ENCODE results near the gene LMX1B. TPM values are rescaled to one million over a fixed set of nuclear protein-coding genes. Genes with fewer than 3 reads are reported as not detected.

The LMX1B gene
- total RNA-seq, 6 donors from 2014 or later = 0.14 to 0.40 TPM; not detected in 4

DNA sequence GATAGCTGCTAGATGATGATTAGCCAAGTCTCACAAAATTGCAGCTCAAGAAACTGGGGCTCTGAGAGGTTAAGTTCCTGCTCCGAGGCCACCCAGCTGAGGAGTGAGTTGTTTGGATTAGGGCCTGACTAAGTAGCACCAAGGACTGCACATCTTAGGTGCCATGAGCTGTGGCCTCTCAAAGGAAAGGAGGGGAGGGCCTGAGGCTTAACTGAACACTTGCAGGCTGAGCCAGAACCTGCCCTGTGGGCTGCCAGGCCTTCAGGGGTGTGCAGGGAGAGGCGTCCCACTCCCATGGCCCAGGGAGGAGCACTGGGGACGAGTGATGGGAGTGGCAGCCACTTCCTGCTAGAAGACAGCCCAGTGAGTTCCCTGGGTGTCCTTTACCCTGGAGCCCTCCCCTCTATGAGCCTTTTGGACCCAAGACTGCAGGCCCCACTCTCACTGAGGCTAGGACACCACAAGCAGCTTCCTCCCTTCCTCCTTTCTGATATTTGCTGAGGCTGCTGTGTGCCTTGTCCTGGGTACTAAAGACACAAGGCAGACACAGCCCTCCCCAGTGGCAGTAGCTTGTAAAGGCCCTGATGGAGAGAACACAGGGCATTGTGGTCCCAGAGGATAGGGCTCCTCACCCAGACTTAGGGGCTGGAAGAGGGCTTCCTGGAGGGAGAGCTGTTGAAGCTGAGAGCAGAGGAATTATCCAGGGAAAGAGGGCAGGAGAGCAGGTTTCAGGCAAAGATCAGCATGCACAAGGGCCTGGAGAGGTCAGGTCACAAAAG lies 22.1 kb downstream of the LMX1B start:
- no peak for ATAC-seq (ENCODE audit: low FRiP score in 2 of 2)
- peaks cover 0 to 22% (median 9%) of the 10 kb centered on the region in 4 donors for H3K27me3 ChIP-seq
- WGBS, 2 donors = 40 to 58% methylated on average over 3 of the region's 3 CpGs

DNA sequence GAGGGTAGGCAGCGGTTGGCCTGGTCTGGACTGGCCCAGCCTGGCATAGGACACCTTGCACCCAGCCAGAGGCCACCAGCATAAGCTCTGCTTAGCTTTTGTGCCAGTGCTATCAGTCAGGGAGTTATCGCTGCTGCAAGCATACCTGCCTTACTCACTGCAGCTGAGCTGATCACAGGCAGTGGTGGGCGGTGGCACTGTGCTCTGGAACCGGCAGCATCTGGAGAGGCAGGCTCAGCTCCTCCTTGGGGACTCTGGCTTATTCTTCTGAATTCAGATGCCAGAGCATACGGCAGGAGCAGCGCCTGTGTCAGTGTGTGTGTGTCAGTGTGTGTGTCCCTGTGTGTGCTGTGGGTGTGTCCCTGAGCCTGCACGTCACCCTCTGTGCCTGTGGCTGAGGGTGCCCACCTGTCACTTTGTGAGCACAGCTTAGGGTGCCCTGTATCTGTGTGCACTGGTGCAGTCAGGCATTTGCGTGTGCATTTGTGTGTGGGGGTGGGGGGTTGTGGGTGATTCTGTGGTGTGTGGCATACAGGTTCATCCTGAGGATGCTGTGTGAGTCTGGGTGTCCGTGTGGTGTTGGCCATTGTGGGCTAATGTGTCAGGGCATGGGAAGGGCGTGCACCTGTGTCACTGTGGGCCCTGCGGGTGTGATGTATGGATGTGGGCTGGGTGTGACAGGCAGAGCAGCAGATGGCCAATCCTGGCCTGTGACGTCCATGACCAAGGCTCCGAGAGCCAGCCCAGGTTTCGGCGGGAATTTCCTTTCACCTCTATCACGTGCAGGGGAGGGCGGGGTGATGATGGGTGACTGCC lies 23.5 kb downstream of the LMX1B start:
- peaks cover 2 to 12% (median 4%) of the 10 kb centered on the region in 4 donors for H3K4me1 ChIP-seq
- no peak for ATAC-seq (ENCODE audit: low FRiP score in 2 of 2)
- WGBS, 2 donors = 60 to 65% methylated on average over 10 to 14 of the region's 17 CpGs
- H3K36me3 ChIP-seq = no peaks in the 10 kb centered on the region
- no peak overlapping the region for H3K27ac ChIP-seq
- no peak for DNase-seq
- no peak for TF ChIP-seq POLR2A (IDR thresholded peaks at IDR 0.05)
- TF ChIP-seq POLR2AphosphoS5 (IDR thresholded peaks at IDR 0.05) = no peak
- TF ChIP-seq, protein P1, sequence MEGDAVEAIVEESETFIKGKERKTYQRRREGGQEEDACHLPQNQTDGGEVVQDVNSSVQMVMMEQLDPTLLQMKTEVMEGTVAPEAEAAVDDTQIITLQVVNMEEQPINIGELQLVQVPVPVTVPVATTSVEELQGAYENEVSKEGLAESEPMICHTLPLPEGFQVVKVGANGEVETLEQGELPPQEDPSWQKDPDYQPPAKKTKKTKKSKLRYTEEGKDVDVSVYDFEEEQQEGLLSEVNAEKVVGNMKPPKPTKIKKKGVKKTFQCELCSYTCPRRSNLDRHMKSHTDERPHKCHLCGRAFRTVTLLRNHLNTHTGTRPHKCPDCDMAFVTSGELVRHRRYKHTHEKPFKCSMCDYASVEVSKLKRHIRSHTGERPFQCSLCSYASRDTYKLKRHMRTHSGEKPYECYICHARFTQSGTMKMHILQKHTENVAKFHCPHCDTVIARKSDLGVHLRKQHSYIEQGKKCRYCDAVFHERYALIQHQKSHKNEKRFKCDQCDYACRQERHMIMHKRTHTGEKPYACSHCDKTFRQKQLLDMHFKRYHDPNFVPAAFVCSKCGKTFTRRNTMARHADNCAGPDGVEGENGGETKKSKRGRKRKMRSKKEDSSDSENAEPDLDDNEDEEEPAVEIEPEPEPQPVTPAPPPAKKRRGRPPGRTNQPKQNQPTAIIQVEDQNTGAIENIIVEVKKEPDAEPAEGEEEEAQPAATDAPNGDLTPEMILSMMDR (IDR thresholded peaks at IDR 0.05) = no peak
- TF ChIP-seq EP300 (IDR thresholded peaks at IDR 0.05) = no peak
- no peak overlapping the region for H3K4me3 ChIP-seq
- H3K27me3 ChIP-seq = peaks cover 0 to 20% (median 8%) of the 10 kb centered on the region in 4 donors
- no peaks in the 10 kb centered on the region for H3K9me3 ChIP-seq

More for the DNA sequence above, 22.1 kb downstream of the LMX1B start:
- peaks cover 2 to 12% (median 4%) of the 10 kb centered on the region in 4 donors for H3K4me1 ChIP-seq
- no peak overlapping the region for H3K27ac ChIP-seq
- H3K4me3 ChIP-seq = no peak overlapping the region
- no peaks in the 10 kb centered on the region for H3K36me3 ChIP-seq
- no peaks in the 10 kb centered on the region for H3K9me3 ChIP-seq
- TF ChIP-seq, protein P1 (IDR thresholded peaks at IDR 0.05) = no peak
- TF ChIP-seq POLR2A (IDR thresholded peaks at IDR 0.05) = no peak
- TF ChIP-seq POLR2AphosphoS5 (IDR thresholded peaks at IDR 0.05) = no peak
- no peak for TF ChIP-seq EP300 (IDR thresholded peaks at IDR 0.05)
- no peak for DNase-seq

DNA sequence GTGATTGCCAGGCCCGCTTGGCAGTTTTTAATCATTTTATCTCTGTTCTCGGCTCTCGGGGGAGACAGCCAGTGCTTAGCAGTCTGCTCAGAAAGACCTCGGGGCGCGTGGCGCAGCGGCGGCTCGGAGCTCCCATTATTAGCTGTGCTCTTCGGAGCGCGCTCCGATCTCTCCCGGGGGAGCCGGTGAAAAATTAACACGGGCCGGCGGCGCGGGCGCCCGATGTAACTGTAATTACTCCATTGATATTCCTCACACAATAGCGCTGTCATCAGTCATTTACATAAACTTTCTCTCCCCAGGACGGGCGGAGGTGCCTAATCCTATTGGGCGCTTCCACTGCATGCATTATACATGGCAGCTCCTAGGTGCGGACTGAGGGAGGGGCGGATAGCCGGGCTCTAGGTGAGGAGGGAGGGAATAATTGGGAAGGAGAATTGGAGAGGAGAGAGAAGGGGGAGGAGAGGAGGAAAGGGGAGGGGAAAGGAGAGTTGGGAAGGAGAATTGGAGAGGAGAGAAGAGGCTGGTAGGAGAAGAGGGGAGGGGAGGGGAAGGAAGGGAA lies 24.9 kb downstream of the LMX1B start:
- H3K27me3 ChIP-seq = peaks cover 0 to 20% (median 9%) of the 10 kb centered on the region in 4 donors
- no peak overlapping the region for H3K27ac ChIP-seq
- no peak for ATAC-seq (ENCODE audit: low FRiP score in 2 of 2)
- no peaks in the 10 kb centered on the region for H3K9me3 ChIP-seq
- peaks cover 2 to 12% (median 4%) of the 10 kb centered on the region in 4 donors for H3K4me1 ChIP-seq
- TF ChIP-seq EP300 (IDR thresholded peaks at IDR 0.05) = no peak
- TF ChIP-seq, protein P1 (IDR thresholded peaks at IDR 0.05) = no peak
- no peak for TF ChIP-seq POLR2A (IDR thresholded peaks at IDR 0.05)
- TF ChIP-seq POLR2AphosphoS5 (IDR thresholded peaks at IDR 0.05) = no peak
- no peak overlapping the region for H3K4me3 ChIP-seq
- no peaks in the 10 kb centered on the region for H3K36me3 ChIP-seq
- peak in 1 of 2 donors; percentile 85 for DNase-seq
- 4 to 5% methylated on average over 30 of the region's 30 CpGs for WGBS, 2 donors

DNA sequence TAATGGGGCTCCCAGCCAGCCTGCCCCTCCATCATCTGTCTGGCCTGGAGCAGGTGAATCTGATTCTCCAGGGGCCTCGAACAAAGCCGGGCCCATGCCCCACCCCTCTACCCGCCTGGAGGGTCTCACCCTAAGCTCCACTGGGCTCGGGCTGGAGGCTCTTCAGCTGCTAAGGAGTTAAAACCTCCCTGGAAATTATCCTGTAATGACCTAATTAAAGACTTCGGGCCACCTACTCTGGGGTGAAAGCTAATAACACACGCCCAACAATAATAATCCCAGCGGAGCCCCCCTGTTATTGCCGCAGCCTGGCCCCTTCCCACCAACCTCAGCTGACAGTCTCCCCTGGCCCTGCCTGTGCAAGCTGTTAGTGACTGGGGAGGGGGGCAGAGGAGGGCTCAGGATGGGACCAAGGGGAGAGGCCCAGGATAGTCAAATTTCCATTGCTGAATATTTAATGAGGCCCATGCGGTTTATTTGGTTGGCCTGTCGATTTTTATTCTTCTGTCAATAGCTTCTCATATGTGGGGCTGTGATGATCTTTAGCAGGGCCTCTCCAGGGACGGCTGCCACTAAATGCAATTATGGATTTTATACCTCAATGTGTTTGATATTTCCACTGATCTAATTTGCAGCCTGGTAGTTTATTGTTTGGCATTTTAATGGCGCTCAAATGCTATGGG lies 25.7 kb downstream of the LMX1B start:
- no peaks in the 10 kb centered on the region for H3K36me3 ChIP-seq
- no peak overlapping the region for H3K4me3 ChIP-seq
- H3K9me3 ChIP-seq = no peaks in the 10 kb centered on the region
- no peak for ATAC-seq (ENCODE audit: low FRiP score in 2 of 2)
- DNase-seq = peak in 1 of 2 donors; percentile 59
- peaks cover 2 to 12% (median 4%) of the 10 kb centered on the region in 4 donors for H3K4me1 ChIP-seq
- no peak overlapping the region for H3K27ac ChIP-seq
- WGBS, 2 donors = 56 to 82% methylated on average over 7 to 10 of the region's 12 CpGs
- TF ChIP-seq, protein P1 (IDR thresholded peaks at IDR 0.05) = no peak
- TF ChIP-seq POLR2AphosphoS5 (IDR thresholded peaks at IDR 0.05) = no peak
- TF ChIP-seq POLR2A (IDR thresholded peaks at IDR 0.05) = no peak
- TF ChIP-seq EP300 (IDR thresholded peaks at IDR 0.05) = no peak
- H3K27me3 ChIP-seq = peaks cover 0 to 24% (median 10%) of the 10 kb centered on the region in 4 donors

Data from upper lobe of left lung (tissue), 6 donors.